Measurements from ENCODE around the gene HLA-DQA1. TPM values are rescaled to one million over a fixed set of nuclear protein-coding genes. Genes with fewer than 3 reads are reported as not detected.
"Not testable (repeated sequence)": the region's sequence is repeated elsewhere in the genome, so short reads cannot be mapped to it uniquely, and the experiment has no call there.

Gene HLA-DQA1
- total RNA-seq, 1 donor from 2014 or later, result 30.1 TPM

DNA sequence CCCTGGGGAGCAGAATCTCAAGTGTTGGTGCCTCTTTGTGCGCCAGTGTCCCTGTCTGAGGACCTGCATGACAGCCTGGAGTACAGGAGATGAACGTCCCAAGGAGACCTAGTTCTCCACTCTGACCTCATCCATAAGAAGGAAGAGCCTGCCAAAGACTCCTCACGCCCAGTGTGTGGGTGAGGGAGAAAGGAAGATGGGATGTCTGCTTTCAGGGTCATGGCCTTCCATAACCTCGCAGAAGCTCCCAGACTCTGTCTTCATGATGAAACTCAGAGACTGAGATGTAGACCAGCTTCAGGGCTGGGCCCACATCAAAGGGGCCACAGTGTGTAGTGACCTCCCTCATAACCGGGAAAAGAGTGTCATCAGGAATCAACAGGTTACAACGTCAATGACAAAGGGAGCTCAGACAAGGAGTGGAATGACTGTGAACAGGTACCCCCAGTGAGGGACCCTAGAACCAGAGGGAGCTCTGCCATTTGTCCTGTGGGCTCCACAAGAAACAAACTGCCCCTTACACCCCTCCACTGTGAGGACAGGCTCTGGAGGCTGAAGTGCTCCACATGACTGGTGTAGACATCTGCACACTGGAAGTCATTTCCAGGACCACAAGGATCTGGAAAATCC, 21.2 kb downstream of the HLA-DQA1 start:
- no peak for DNase-seq (ENCODE audit: low spot score)

DNA sequence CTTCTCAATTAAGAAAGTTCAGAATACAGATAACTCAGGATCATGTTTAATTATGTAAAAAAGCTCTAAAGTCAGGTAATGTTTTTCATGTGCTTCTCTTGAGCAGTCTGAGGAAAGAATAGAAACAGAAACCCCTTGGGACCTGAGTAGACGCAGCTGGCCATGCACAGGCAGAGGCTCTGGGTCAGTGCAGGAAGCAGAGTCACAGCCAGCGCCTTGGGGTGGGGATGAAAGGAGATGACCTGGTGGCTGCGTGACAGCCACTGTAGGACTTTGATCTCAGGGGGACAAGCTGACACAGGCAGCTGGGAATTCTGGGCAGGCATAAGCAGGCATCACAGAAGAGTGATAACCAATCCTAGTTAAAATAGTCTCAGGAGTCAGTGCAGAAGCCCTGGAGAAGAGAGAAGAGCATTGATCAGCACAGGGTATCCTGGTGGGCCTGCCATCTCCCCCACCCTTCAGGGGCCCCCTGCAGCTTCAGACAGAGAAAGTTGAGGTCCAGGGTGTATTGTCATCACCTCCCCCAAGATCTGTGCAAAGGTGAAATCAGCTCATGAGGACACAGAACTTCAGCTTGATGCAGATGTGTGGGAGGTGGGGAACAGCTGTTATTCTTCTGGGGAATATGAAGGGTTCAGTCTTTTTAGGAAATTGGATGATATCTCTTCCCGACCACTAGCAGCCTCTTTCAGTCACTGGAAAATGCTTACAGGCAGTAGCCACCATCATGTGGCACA, 22.8 kb downstream of the HLA-DQA1 start:
- no peak for DNase-seq (ENCODE audit: low spot score)

DNA sequence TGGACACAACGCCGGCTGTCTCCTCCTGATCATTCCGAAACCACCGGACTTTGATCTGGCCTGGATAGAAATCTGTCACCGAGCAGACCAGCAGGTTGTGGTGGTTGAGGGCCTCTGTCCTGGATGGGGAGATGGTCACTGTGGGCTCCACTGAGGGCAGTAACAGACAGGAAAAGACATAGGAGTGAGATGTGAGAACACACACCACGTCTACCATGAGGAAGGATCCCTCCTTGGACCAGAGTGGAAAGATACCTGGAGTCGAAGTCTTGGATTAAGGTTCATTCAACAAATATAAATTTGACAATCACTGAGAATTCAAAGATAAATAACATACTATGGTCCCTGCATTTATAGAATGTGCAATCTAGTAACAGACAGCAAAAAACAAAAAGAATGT, 24.9 kb downstream of the HLA-DQA1 start:
- DNase-seq (ENCODE audit: low spot score), result no peak

DNA sequence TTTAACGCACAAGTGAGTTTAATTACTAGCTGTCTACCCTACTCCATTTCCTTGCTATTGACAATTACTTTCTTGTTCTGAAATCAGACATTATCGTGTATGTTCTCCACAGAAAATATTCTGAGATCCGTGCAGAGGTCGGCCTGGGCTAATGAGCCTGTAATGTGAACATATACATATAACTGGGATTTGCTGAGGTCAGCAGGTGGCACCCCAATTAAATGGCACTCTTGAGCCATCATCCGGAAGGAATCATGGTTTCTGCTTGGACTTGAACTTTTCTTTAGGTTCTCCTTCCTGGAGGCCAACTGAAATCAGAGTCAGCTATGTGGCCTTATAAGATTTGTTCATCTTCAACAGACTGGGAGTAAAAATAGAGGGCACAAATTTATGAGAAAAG, 25.6 kb downstream of the HLA-DQA1 start:
- no peak for DNase-seq (ENCODE audit: low spot score)

DNA sequence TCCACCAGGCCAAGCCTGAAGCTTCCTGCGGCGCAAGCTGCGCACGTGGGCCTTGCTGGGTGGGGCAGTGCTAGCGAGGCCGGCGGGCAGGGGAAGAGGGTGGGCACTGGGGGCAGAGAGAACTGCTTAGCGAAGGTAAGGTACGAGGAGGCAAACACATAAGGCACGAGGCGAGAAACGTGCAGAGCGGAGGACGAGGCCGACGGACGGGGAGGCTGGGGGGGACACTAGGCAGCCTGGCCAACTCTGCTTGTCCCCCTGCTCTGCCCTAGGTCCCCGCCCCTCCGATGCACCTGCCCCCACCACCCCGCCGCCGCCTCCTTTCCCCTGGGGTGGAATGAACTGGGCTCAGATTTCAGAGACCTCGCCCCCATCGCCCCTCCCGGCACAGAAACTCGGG, 27.1 kb downstream of the HLA-DQA1 start:
- DNase-seq (ENCODE audit: low spot score), result no peak

DNA sequence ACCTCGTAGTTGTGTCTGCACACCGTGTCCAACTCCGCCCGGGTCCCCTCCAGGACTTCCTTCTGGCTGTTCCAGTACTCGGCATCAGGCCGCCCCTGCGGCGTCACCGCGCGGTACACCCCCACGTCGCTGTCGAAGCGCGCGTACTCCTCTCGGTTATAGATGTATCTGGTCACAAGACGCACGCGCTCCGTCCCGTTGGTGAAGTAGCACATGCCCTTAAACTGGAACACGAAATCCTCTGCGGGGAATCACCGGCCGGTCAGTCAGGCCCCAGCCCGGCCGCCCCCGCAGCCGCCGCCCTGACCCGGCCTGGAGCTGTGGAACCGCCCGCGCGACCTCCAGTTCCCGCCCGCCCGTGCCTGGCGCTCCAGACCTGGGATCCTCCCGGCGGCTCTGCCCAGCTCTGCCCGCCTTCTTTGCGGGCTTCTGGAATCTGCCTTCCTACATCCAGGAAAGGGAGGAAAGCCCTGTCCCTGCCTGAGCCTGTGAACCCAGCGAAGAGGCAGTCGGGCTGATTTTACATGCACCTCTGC, 27.7 kb downstream of the HLA-DQA1 start:
- DNase-seq (ENCODE audit: low spot score), result no peak

DNA sequence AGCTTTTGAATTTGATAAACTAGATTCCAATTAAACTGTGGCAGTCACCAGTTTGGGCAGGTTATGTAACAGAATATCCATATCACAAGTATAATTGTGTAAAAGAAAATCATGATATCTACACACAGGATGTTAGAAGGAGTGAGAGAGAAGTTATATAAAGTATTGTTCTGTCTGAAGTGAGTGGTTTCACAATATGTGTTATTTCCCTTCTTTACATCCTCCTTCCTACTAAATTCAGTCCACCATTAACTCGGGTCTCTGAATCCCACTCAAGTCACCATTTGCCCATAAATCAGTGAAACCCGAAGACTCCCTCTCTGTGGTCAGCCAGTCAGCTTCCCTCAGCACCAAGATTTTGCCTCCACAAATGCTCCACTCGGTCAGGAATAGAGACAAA, 28.5 kb downstream of the HLA-DQA1 start:
- no peak for DNase-seq (ENCODE audit: low spot score)

DNA sequence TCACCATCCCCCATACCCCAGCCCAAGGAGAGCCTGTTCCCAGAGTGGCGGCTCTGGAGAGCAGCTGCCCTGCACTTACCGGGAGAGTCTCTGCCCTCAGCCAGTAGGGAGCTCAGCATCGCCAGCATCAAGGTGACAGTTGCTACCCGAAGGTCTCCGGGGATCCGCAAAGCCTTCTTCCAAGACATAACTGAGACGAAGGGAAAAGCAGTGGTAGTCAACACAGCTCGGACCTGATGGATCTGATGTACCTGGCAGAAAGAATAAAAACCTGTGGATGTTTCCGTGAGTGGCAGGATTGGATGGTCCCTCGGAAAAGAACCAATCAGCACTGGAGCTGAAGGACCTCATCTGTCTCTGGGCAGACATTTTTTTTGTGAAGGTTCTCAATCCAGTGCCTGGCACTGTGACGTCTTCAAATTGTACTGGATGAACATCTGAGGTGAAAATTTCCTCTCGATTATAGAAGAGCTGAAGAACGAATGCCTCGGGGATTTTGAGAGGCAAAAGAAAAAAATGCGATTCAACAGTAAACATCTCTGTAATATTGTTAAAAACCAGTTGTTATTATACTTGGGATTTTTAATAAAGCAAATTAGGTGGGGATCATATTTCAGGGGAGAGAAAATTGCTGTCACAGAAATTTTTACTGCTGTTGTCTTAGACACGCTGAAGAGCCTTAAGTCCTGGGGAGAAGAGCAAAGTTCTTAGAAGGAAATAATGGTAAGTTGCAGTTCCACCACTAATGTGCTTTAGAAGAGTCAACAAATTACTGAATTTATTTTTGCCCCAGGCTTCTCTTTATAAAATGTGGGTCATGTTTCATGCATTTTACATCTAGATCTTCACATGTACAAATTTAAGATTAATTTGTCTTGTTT, 29.5 kb downstream of the HLA-DQA1 start, which contains the start of gene HLA-DQB1:
TSS of gene HLA-DQB1 (minus strand) at position 238 of the 881 bp plus-strand sequence. CDS start at position 188, 50 bp downstream.
- no peak for DNase-seq (ENCODE audit: low spot score)

DNA sequence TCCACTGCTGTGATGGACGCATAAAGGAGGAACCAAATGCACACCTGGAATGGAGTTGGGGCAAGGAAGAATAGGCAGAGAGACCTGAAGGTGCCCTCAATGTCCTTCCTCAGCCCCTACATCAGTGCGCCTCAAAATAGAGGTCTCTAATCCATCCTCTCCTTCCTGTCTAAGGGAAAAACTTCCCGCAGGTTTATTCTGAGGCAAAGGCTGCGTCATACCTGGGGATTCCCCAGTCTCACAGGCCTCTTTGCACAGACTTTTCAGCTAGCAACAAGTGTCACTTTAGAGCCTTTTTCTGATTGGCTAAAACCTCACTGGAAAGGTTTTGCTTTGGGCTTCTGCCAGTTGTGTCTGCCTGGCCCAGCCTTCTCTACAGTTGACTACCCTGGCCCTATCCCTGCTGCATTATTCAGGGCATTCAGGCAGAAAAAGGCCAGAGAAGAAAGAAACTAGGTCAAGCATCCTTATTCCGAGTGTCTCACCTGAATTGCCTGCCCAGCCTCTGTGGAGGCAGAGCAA, 31.1 kb downstream of the HLA-DQA1 start:
- DNase-seq (ENCODE audit: low spot score), result no peak

DNA sequence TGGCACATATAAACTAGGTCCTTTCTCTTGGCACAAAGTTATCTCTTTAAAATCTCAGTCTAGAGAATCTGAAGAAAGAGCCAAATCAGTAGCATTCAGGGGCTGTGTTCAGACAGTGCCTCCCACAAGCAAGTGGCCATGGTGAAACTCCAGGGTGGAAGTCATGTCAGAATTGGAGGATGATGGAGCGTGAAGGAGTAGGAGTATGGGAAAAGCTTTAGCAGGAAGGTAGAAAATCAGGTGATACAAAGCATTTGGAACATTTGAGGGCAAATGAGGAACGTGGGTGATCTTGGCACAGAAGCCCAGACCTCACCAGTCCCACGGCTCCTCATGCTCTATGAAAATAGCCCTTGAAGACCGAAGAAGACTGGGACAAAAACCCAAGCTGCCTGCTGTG, 32.0 kb downstream of the HLA-DQA1 start:
- DNase-seq (ENCODE audit: low spot score), result no peak

DNA sequence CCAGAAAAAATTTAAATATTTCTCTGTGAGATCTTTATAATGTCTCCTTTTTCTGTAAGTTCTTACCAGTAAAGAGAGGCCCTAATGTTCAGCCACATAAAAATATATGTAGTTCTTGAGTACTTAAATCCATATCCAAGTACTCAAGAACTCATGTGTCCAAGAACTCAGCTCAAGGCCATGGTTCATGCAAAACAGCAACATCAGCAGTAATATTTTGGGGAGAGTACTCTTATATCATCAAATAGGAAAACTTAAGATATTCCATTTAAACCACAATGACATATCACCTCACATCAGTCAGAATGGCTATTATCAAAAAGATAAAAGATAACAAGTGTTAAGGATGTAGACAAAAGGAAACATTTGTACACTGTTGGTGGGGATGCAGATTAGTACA, 32.7 kb downstream of the HLA-DQA1 start:
- no peak for DNase-seq (ENCODE audit: low spot score)

DNA sequence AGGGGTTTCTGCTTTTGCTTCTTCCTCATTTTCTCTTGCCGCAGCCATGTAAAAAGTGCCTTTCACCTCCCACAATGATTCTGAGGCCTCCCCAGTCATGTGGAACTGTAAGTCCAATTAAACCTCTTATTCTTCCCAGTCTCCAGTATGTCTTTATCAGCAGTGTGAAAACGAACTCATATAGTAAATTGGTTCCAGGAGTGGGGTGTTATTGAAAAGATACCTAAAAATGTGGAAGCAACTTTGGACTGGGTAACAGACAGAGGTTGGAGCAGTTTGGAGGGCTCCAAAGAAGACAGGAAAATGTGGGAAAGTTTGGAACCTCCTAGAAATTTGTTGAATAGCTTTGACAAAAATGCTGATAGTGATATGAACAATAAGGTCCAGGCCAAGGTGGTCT, 34.7 kb downstream of the HLA-DQA1 start:
- not testable (repeated sequence) for DNase-seq (ENCODE audit: low spot score)

DNA sequence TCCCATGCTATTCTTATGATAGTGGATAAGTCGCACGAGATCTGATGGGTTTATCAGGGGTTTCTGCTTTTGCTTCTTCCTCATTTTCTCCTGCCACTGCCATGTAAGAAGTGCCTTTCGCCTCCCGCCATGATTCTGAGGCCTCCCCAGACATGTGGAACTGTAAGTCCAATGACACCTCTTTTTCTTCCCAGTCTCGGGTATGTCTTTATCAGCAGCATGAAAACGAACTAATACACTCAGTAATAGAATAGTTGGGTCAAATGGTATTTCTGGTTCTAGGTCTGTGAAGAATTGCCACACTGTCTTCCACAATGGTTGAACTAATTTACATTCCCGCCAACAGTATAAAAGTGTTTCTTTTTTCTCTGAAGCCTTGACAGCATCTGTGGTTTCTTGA, 36.9 kb downstream of the HLA-DQA1 start:
- DNase-seq (ENCODE audit: low spot score), result not testable (repeated sequence)

DNA sequence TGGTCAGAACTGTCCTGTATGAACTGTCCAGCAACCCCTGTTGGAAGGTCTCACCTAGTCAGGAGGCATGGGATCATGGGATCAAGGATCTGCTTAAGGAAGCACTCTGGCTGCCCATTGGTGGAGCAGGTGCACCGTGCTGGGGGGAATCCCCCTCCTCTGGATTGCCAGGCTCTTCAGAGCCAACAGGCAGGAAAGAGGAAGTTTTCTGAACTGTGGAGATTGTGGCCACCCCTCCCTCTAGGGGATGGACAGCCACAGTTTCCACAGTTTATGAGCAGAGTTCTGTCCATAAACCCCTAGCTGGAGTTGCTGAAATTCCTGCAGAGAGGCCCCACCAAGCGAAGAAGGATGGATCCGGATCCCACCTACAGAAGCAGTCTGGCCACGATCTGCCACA, 42.3 kb downstream of the HLA-DQA1 start:
- no peak for DNase-seq (ENCODE audit: low spot score)

DNA sequence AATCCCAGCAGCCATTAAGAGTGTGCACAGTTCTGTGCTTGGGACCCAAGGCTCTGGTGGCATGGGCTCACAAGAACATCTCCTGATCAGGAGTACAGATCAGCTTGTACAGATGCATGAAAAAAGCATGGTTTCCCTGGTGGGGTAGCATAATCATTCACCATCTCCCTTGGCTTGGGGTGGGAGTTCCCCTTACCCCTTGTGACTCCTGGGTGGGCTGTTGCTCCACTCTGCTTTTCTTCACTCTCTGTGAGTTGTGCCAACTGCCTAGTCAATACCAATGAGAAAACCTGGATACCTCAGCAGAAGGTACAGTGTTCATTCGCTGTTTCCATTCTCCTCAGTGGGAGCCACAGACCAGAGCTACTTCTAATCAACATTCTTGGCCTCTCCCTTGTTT, 42.8 kb downstream of the HLA-DQA1 start:
- DNase-seq (ENCODE audit: low spot score), result no peak

DNA sequence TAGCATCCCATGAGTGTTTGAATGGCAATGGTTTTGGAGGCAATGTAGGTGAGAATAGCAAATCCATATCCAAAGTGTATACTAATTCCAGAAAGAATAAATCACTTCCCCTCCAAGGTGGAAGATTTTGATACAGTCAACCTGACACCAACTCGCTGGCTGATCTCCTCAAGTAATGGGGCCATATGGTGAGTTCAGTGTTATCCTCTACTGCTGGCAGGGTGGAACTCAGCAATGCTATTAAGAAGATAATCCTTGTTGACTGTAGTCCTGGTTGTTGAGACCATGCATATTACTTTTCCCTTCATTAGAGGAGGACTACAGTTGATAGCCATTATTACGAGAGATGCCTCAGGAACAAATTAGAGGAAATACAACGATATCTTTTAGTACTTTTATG, 47.0 kb downstream of the HLA-DQA1 start:
- DNase-seq (ENCODE audit: low spot score), result no peak

DNA sequence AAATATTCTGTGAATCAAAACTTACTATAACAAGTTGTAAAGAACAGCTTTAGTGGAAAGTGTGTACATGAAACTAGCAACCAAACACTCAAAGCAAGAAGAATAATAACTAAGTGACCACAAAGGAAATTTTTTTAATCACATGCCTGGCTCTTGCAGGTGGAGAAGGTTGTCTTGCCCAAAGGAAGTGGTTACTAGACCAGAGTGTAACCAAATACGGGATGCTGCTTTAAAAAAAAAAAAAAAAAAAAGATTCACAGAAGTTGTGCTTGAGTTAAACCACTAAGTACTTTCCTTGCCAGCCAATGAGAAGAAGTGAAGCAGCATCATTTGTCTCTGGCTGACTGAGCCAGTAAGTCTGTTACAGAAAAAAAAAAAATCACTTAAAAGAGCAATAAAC, 48.4 kb downstream of the HLA-DQA1 start:
- DNase-seq (ENCODE audit: low spot score), result no peak

DNA sequence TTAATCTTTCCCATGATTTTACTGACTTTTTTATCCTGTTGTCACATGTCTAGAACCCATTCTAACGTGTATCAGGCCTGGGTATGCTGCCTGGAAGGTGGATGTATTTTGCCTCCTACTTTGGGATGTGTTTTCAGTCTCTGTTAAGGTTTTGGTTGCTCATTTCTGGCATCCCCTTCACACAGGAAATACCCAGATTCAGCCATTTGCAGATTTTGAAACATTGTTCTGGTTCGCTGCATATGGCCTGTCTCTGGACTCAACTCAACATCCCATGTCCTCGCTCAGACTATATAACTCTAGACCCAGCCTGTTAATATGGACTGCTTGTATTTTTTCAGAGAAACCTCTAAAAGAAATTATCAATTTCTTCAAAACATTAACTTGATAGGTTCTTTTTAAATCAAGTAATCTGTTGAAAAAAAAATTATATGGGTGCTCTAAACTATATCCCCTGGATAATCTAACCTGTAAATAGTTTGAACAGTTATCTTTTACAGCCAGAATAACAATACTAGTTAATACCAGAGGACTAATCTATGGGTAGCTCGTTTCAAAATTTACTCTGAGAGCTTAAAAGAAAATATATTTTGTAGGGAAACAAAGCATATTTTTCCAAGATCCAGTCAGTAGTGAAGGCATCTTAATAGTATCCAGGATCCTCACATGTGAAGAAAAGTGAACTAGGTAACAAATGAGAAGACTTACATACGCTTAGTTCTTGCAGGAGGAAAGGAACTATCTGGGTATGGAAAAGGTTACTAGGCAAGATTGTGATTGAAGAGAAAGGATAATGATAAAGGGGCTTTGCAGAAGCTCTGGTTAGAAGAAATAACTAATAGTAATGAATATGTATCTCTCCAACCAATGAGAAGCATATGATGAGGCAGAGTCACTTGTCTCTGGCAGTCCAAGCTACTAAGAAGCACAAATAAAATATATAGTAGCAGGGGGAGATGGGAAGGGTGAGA, 52.6 kb downstream of the HLA-DQA1 start:
- DNase-seq (ENCODE audit: low spot score), result no peak

DNA sequence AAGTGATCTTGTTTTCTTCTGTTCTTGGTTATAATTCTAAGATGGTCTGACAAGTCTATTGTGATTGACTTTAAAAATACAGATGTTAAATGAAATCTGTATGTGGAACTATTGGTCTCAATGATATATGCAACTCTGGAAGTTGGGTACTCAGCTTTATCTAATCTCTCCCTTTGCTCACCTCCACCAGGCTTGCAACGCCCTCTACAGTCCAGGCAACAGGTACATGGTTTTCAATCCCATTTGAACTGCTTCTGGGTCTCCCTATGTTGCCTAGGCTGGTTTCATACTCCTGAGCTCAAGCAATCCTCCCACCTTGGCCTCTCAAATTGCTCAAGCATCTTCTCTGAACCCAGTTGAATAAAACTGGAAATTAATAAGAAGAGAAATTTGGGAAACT, 54.8 kb downstream of the HLA-DQA1 start:
- DNase-seq (ENCODE audit: low spot score), result peak; percentile 56
